OCI-LY3 (cell line): ENCODE data around the gene TMEM232.

Source experiments
- CTCF ChIP-seq: fragments of 200-600, 300-600 bp; sonication (generic); IDR thresholded peaks from 2 replicates; pipeline ENCODE4 v1.5.1; 2014; ENCODE audit warnings: antibody characterized with exemption, low read length, low read depth
- EZH2phosphoT487 ChIP-seq: fragments of 200-600 bp; shearing (Covaris generic); IDR thresholded peaks from 2 replicates; pipeline ENCODE4 v1.6.1; 2018; ENCODE audit warnings: antibody characterized with exemption, mixed run types, low read depth

GRCh38 chr5:110736753-110737152, 10.3 kb upstream of the TMEM232 start:
- TF ChIP-seq CTCF = no peak
- no peak for TF ChIP-seq EZH2phosphoT487
